GM06990 (cell line): Measurements from ENCODE around the gene DCLRE1C.

Experiments
- DNase-seq: peaks from one replicate; pipeline ENCODE4 v3.0.0-alpha.2; 2011; ENCODE audit not compliant: insufficient read length; ENCODE audit errors: extremely low read depth
- H3K27me3 ChIP-seq: replicated peaks from 2 replicates; pipeline ENCODE4 v1.6.0; 2011; ENCODE audit warnings: low read length; ENCODE audit not compliant: control insufficient read depth, insufficient read depth
- H3K36me3 ChIP-seq: 2 replicates; pipeline ENCODE4 v1.5.1; 2011; ENCODE audit warnings: low read length; ENCODE audit not compliant: control insufficient read depth, insufficient read depth
- H3K4me3 ChIP-seq: replicated peaks from 2 replicates; pipeline ENCODE4 v1.5.1; 2011; ENCODE audit warnings: low read depth, mild to moderate bottlenecking, control low read depth, low read length
- CTCF ChIP-seq: IDR thresholded peaks from 2 replicates; pipeline ENCODE4 v1.5.1; 2011; ENCODE audit warnings: low read length, control low read depth, mild to moderate bottlenecking, inconsistent platforms; ENCODE audit not compliant: insufficient read depth, poor library complexity, severe bottlenecking

DCLRE1C gene

DNA sequence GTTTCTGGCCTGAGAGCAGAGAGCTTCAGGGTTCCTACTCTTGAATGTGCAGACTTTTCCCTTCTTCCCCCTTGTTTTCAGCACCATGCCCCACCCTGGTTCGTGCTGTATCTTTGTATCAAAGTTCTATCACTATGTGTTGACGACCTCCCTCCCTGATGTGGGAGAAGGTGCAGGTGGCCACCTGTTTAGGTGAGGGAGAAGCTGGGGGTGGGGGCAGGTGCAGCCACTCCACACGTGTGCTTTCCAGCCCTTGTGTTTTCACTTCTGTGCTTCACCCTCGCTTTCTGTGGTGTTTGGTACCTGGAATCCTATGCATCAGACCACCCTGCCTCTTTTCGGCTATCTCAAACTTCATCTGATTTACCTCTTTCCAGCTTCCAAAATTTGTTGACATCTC is 94.9 kb downstream of the DCLRE1C start:
- Histone ChIP-seq H3K27me3 (no peaks in the 10 kb centered on the region), H3K4me3 (no peak overlapping the region), H3K36me3 (peaks cover 6% of the 10 kb centered on the region; the same call in 1 of the 2 replicates)
- no peak for TF ChIP-seq CTCF
- DNase-seq, result no peak

- H3K27me3 ChIP-seq, result no peaks in the 10 kb centered on the region
- no peak for DNase-seq
- H3K36me3 ChIP-seq, result peaks cover 6% of the 10 kb centered on the region; the same call in 1 of the 2 replicates
- H3K4me3 ChIP-seq, result no peak overlapping the region
- no peak for TF ChIP-seq CTCF
Measured at GRCh38 chr10:14858338-14858960, 95.4 kb downstream of the DCLRE1C start.

- TF ChIP-seq CTCF, result no peak
- Histone ChIP-seq H3K4me3 (no peak overlapping the region), H3K36me3 (peaks cover 6% of the 10 kb centered on the region; the same call in 1 of the 2 replicates), H3K27me3 (no peaks in the 10 kb centered on the region)
- no peak for DNase-seq
Measured at GRCh38 chr10:14855453-14855852, 98.4 kb downstream of the DCLRE1C start.

GRCh38 chr10:14852236-14852635 is 101.7 kb downstream of the DCLRE1C start:
- DNase-seq, result no peak
- Histone ChIP-seq H3K36me3 (peaks cover 3% of the 10 kb centered on the region; the same call in 1 of the 2 replicates), H3K27me3 (no peaks in the 10 kb centered on the region), H3K4me3 (no peak overlapping the region)
- no peak for TF ChIP-seq CTCF
